HepG2 (cell line): ENCODE data around the gene KIF1B. TPM values are rescaled to one million over a fixed set of nuclear protein-coding genes. Genes with fewer than 3 reads are reported as not detected.

Source experiments
- ARNT2 ChIP-seq: sonication (generic); formaldehyde crosslinking; IDR thresholded peaks from 2 replicates; pipeline ENCODE4 v1.8.0; 2022; ENCODE audit warnings: mild to moderate bottlenecking, low read depth, missing genetic modification reagents, moderate library complexity
- ARNTL ChIP-seq: sonication (generic); formaldehyde crosslinking; IDR thresholded peaks from 2 replicates; pipeline ENCODE4 v1.4.0; 2020; ENCODE audit warnings: mild to moderate bottlenecking, missing genetic modification reagents
- ATM ChIP-seq: fragments of 450-650 bp; IDR thresholded peaks from 2 replicates; pipeline ENCODE4 v1.7.1; 2017; ENCODE audit warnings: mild to moderate bottlenecking, borderline replicate concordance
- DPF2 ChIP-seq: sonication (generic); formaldehyde crosslinking; IDR thresholded peaks from 2 replicates; pipeline ENCODE4 v1.4.0; 2020; ENCODE audit warnings: mild to moderate bottlenecking, low read depth, missing genetic modification reagents, borderline replicate concordance
- FOXJ3 ChIP-seq: sonication (generic); formaldehyde crosslinking; IDR thresholded peaks from 2 replicates; pipeline ENCODE4 v1.4.0; 2020; ENCODE audit warnings: missing genetic modification reagents, mild to moderate bottlenecking, borderline replicate concordance
- GATAD2A ChIP-seq: IDR thresholded peaks from 2 replicates; pipeline ENCODE4 v1.6.1; 2016
- HNF4A ChIP-seq: sonication (generic); formaldehyde crosslinking; IDR thresholded peaks from 2 replicates; pipeline ENCODE4 v1.4.0; 2020; ENCODE audit warnings: missing genetic modification reagents
- KLF15 ChIP-seq: sonication (generic); formaldehyde crosslinking; IDR thresholded peaks from 2 replicates; pipeline ENCODE4 v1.8.1; 2023; ENCODE audit warnings: borderline replicate concordance, mild to moderate bottlenecking, inconsistent platforms, missing genetic modification reagents, mixed read lengths
- NR2F1 ChIP-seq, 2 experiments: fragments of 450-650 bp in 1 of 2; formaldehyde crosslinking in 1 of 2; IDR thresholded peaks; 2 replicates each; pipeline versions ENCODE4 v1.5.0 to v1.6.1; 2016 to 2020; ENCODE audit warnings: mild to moderate bottlenecking in 1 of 2, missing compliant biosample characterization in 1 of 2, missing genetic modification reagents in 1 of 2, moderate library complexity in 1 of 2
- PHB2 ChIP-seq: fragments of 450-650 bp; IDR thresholded peaks from 2 replicates; pipeline ENCODE4 v1.6.1; 2018; ENCODE audit not compliant: partially characterized antibody
- POLR2AphosphoS2 ChIP-seq: IDR thresholded peaks from 2 replicates; pipeline ENCODE4 v1.6.1; 2011; ENCODE audit warnings: low read depth, low read length, improper control_type of control experiment
- RBM39 ChIP-seq: fragments of 200-400 bp; formaldehyde crosslinking; IDR thresholded peaks from one replicate; pipeline ENCODE4 v1.6.1; 2018; ENCODE audit warnings: antibody characterized with exemption, mild to moderate bottlenecking, low read depth, low read length; ENCODE audit not compliant: poor library complexity, severe bottlenecking
- RFX3 ChIP-seq: IDR thresholded peaks from 2 replicates; pipeline ENCODE4 v1.6.1; 2016; ENCODE audit warnings: missing biosample characterization, missing genetic modification reagents
- SMARCE1 ChIP-seq: fragments of 450-650 bp; IDR thresholded peaks from 2 replicates; pipeline ENCODE4 v1.6.1; 2017; ENCODE audit warnings: borderline replicate concordance
- SRSF1 ChIP-seq: fragments of 200-400 bp; formaldehyde crosslinking; optimal IDR thresholded peaks from 2 replicates; pipeline ENCODE3; 2017; ENCODE audit warnings: mild to moderate bottlenecking, low read depth, low read length, moderate library complexity
- SUZ12 ChIP-seq: fragments of 150-350 bp; IDR thresholded peaks from 2 replicates; pipeline ENCODE4 v1.6.1; 2014; ENCODE audit warnings: low read depth, low read length
- ZBTB42 ChIP-seq: sonication (generic); formaldehyde crosslinking; IDR thresholded peaks from 2 replicates; pipeline ENCODE4 v1.5.0; 2020; ENCODE audit warnings: mild to moderate bottlenecking, missing genetic modification reagents
- ZBTB7B ChIP-seq: sonication (generic); formaldehyde crosslinking; IDR thresholded peaks from 2 replicates; pipeline ENCODE4 v1.4.0; 2020; ENCODE audit warnings: missing genetic modification reagents
- ZNF235 ChIP-seq: sonication (generic); formaldehyde crosslinking; IDR thresholded peaks from 2 replicates; pipeline ENCODE4 v1.8.1; 2023; ENCODE audit warnings: mild to moderate bottlenecking, missing genetic modification reagents, borderline replicate concordance
- ZNF34 ChIP-seq: sonication (generic); formaldehyde crosslinking; IDR thresholded peaks from 2 replicates; pipeline ENCODE4 v1.4.0; 2020; ENCODE audit warnings: mild to moderate bottlenecking, missing genetic modification reagents, borderline replicate concordance
- ZNF616 ChIP-seq: sonication (generic); formaldehyde crosslinking; IDR thresholded peaks from 2 replicates; pipeline ENCODE4 v1.5.0; 2020; ENCODE audit warnings: low read depth, mild to moderate bottlenecking, missing genetic modification reagents
- ZNF644 ChIP-seq: IDR thresholded peaks from 2 replicates; pipeline ENCODE4 v1.6.1; 2016; ENCODE audit warnings: low read depth
- polyA plus RNA-seq, 8 experiments: library from polyadenylated mRNA; depleted of rRNA in 3 of 8; stranded (reverse) in 7 of 8; unstranded in 1 of 8; fragments of >200 nt; fragmentation: Illumina TruSeq in 4 of 8; extraction: Trizol in 4 of 8; gene quantifications; 2 replicates each; pipeline versions ENCODE4 v1.2.1 to v1.2.3, GENCODE V29; 2011 to 2016; ENCODE audit warnings: low read depth in 4 of 8, missing spikeins in 1 of 8, mixed read lengths in 1 of 8; ENCODE audit not compliant: insufficient read depth in 1 of 8
- total RNA-seq, 5 experiments: library from RNA; depleted of rRNA; stranded (reverse); fragments of >200 nt; fragmentation: Illumina TruSeq; extraction: Trizol; gene quantifications; 2 replicates each; pipeline ENCODE4 v1.2.3, GENCODE V29; 2016; ENCODE audit warnings: low read depth in 1 of 5
- TF ChIP-seq, protein P1 (sequence below): sonication (generic); formaldehyde crosslinking; IDR thresholded peaks from 2 replicates; pipeline ENCODE4 v1.5.1; 2020; ENCODE audit warnings: missing genetic modification reagents, mild to moderate bottlenecking, borderline replicate concordance
- TF ChIP-seq, protein P2 (sequence below): sonication (generic); formaldehyde crosslinking; IDR thresholded peaks from 2 replicates; pipeline ENCODE4 v1.4.0; 2020; ENCODE audit warnings: missing genetic modification reagents
- TF ChIP-seq, protein P3 (sequence below): IDR thresholded peaks from 2 replicates; pipeline ENCODE4 v1.4.0; 2020; ENCODE audit warnings: mild to moderate bottlenecking, missing genetic modification reagents
- TF ChIP-seq, protein P4 (sequence below): sonication (generic); formaldehyde crosslinking; IDR thresholded peaks from 2 replicates; pipeline ENCODE4 v1.4.0; 2020; ENCODE audit warnings: mild to moderate bottlenecking, missing genetic modification reagents

Gene KIF1B
- total and polyA plus RNA-seq, 2 of the 13 experiments (the other 11 are each of a cell fraction or from before 2014, with no cell fraction given) = 26.7 to 32.5 TPM

DNA sequence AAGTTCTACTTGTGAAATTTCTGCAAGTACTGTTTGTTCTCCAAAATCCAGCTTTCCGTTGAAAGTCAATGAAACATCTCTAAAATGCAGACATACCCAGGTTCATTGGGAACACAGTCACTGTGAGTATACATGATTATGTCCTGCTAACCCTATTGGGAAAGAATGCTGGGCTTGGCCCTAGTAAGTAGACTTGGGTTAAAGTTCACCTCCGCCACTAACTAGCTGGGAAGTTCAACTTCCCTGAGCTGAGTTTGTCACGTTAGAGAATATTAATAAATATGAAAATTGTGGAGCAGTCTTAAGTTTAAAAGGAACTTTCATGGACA is 178.0 kb downstream of the KIF1B start (continued):
- TF ChIP-seq, protein P1, sequence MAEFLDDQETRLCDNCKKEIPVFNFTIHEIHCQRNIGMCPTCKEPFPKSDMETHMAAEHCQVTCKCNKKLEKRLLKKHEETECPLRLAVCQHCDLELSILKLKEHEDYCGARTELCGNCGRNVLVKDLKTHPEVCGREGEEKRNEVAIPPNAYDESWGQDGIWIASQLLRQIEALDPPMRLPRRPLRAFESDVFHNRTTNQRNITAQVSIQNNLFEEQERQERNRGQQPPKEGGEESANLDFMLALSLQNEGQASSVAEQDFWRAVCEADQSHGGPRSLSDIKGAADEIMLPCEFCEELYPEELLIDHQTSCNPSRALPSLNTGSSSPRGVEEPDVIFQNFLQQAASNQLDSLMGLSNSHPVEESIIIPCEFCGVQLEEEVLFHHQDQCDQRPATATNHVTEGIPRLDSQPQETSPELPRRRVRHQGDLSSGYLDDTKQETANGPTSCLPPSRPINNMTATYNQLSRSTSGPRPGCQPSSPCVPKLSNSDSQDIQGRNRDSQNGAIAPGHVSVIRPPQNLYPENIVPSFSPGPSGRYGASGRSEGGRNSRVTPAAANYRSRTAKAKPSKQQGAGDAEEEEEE (CRISPR knock-in tag) = no peak
- TF ChIP-seq, protein P2, sequence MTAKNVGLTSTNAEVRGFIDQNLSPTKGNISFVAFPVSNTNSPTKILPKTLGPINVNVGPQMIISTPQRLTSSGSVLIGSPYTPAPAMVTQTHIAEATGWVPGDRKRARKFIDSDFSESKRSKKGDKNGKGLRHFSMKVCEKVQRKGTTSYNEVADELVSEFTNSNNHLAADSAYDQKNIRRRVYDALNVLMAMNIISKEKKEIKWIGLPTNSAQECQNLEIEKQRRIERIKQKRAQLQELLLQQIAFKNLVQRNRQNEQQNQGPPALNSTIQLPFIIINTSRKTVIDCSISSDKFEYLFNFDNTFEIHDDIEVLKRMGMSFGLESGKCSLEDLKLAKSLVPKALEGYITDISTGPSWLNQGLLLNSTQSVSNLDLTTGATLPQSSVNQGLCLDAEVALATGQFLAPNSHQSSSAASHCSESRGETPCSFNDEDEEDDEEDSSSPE (CRISPR knock-in tag) = no peak
- TF ChIP-seq SUZ12 = no peak
- TF ChIP-seq ATM = no peak
- TF ChIP-seq ZBTB42 (CRISPR knock-in tag) = no peak
- no peak for TF ChIP-seq ARNTL
- TF ChIP-seq SRSF1 = no peak
- no peak for TF ChIP-seq NR2F1 (CRISPR knock-in tag; IDR thresholded peaks at IDR 0.05)
- no peak for TF ChIP-seq POLR2AphosphoS2
- TF ChIP-seq ZNF235 (CRISPR knock-in tag) = no peak
- no peak for TF ChIP-seq KLF15 (CRISPR knock-in tag)
- no peak for TF ChIP-seq ZNF34
- TF ChIP-seq, protein P3, sequence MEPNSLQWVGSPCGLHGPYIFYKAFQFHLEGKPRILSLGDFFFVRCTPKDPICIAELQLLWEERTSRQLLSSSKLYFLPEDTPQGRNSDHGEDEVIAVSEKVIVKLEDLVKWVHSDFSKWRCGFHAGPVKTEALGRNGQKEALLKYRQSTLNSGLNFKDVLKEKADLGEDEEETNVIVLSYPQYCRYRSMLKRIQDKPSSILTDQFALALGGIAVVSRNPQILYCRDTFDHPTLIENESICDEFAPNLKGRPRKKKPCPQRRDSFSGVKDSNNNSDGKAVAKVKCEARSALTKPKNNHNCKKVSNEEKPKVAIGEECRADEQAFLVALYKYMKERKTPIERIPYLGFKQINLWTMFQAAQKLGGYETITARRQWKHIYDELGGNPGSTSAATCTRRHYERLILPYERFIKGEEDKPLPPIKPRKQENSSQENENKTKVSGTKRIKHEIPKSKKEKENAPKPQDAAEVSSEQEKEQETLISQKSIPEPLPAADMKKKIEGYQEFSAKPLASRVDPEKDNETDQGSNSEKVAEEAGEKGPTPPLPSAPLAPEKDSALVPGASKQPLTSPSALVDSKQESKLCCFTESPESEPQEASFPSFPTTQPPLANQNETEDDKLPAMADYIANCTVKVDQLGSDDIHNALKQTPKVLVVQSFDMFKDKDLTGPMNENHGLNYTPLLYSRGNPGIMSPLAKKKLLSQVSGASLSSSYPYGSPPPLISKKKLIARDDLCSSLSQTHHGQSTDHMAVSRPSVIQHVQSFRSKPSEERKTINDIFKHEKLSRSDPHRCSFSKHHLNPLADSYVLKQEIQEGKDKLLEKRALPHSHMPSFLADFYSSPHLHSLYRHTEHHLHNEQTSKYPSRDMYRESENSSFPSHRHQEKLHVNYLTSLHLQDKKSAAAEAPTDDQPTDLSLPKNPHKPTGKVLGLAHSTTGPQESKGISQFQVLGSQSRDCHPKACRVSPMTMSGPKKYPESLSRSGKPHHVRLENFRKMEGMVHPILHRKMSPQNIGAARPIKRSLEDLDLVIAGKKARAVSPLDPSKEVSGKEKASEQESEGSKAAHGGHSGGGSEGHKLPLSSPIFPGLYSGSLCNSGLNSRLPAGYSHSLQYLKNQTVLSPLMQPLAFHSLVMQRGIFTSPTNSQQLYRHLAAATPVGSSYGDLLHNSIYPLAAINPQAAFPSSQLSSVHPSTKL (CRISPR knock-in tag) = peak; percentile 37; the same call in 1 of the 2 replicates
- TF ChIP-seq, protein P4, sequence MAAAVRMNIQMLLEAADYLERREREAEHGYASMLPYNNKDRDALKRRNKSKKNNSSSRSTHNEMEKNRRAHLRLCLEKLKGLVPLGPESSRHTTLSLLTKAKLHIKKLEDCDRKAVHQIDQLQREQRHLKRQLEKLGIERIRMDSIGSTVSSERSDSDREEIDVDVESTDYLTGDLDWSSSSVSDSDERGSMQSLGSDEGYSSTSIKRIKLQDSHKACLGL (CRISPR knock-in tag) = no peak
- 0 out of 2 replicates have a peak, but pooled peaks have one; percentile 27 for TF ChIP-seq FOXJ3 (CRISPR knock-in tag)
- TF ChIP-seq PHB2 = no peak
- TF ChIP-seq RBM39 = no peak
- TF ChIP-seq ZNF616 (CRISPR knock-in tag) = no peak
- no peak for TF ChIP-seq RFX3 (CRISPR knock-in tag)
- TF ChIP-seq DPF2 (CRISPR knock-in tag) = no peak
- peak; percentile 52; the same call in 1 of the 2 replicates for TF ChIP-seq ZNF644 (CRISPR knock-in tag)
- peak; percentile 25; the same call in 1 of the 2 replicates for TF ChIP-seq GATAD2A
- no peak for TF ChIP-seq SMARCE1
- TF ChIP-seq ZBTB7B (CRISPR knock-in tag) = no peak
- peak; percentile 80 for TF ChIP-seq HNF4A (CRISPR knock-in tag)
- TF ChIP-seq ARNT2 (CRISPR knock-in tag) = no peak
